Activated T-helper 1 cell treated with Interleukin-2 at 50 U/mL for 16 hours (primary cell): Measurements from ENCODE around the gene ZNF462.

ENCODE experiments used
- DNase-seq: peaks from one replicate; pipeline ENCODE4 v3.0.0-alpha.2; 2020; ENCODE audit warnings: low read depth

ZNF462 gene

GRCh38 chr9:106929471-106930177 is 66.7 kb downstream of the ZNF462 start:
- no peak for DNase-seq

- DNase-seq = no peak
These were observed 67.5 kb downstream of the ZNF462 start for GRCh38 chr9:106930477-106930876.

- no peak for DNase-seq
These were observed 68.5 kb downstream of the ZNF462 start for GRCh38 chr9:106931466-106931865.

- DNase-seq = no peak
These were observed 69.2 kb downstream of the ZNF462 start for GRCh38 chr9:106932178-106932577.

GRCh38 chr9:106932675-106933074 is 69.7 kb downstream of the ZNF462 start:
- no peak for DNase-seq

- DNase-seq = no peak
These were observed 70.5 kb downstream of the ZNF462 start for GRCh38 chr9:106933470-106933869.

GRCh38 chr9:106934442-106935238 is 71.7 kb downstream of the ZNF462 start:
- DNase-seq = no peak

- no peak for DNase-seq
These were observed 73.7 kb downstream of the ZNF462 start for GRCh38 chr9:106936680-106937079.

- DNase-seq = no peak
These were observed 79.0 kb downstream of the ZNF462 start for GRCh38 chr9:106941916-106942315.

- no peak for DNase-seq
These were observed 83.0 kb downstream of the ZNF462 start for GRCh38 chr9:106945727-106946660.

- DNase-seq = no peak
These were observed 84.3 kb downstream of the ZNF462 start for GRCh38 chr9:106947106-106947900.

- no peak for DNase-seq
These were observed 90.2 kb downstream of the ZNF462 start for GRCh38 chr9:106953174-106953573.

- DNase-seq = no peak
These were observed 91.6 kb downstream of the ZNF462 start for GRCh38 chr9:106954558-106954957.

GRCh38 chr9:106954974-106955850 is 92.2 kb downstream of the ZNF462 start:
- no peak for DNase-seq

- no peak for DNase-seq
These were observed 94.0 kb downstream of the ZNF462 start for GRCh38 chr9:106956971-106957370.

- DNase-seq = no peak
These were observed 96.1 kb downstream of the ZNF462 start for GRCh38 chr9:106958955-106959657.

- no peak for DNase-seq
These were observed 97.3 kb downstream of the ZNF462 start for GRCh38 chr9:106960258-106960657.

- DNase-seq = no peak
These were observed 98.7 kb downstream of the ZNF462 start for GRCh38 chr9:106961623-106962022.

GRCh38 chr9:106962122-106962521 is 99.2 kb downstream of the ZNF462 start:
- DNase-seq = no peak
